ENCODE data around the gene CLDN24.

The CLDN24 gene

GRCh38 chr4:183306811-183307210 is 15.4 kb downstream of the CLDN24 start:
- no peak for DNase-seq
- Histone ChIP-seq H3K27me3 (replicated peaks) (no peaks in the 10 kb centered on the region), H3K36me3 (replicated peaks) (no peaks in the 10 kb centered on the region), H3K4me3 (ENCODE audit: low read depth, low read length) (no peak overlapping the region), H3K27ac (no peak overlapping the region)
- no peak for TF ChIP-seq CTCF (IDR thresholded peaks at IDR 0.05; ENCODE audit: low read depth, low read length, missing control alignments)
- in situ Hi-C loops (cut with HindIII; ENCODE audit: low pct_ligation_motif_present, low sequenced_read_pairs), result no loop called here

DNA sequence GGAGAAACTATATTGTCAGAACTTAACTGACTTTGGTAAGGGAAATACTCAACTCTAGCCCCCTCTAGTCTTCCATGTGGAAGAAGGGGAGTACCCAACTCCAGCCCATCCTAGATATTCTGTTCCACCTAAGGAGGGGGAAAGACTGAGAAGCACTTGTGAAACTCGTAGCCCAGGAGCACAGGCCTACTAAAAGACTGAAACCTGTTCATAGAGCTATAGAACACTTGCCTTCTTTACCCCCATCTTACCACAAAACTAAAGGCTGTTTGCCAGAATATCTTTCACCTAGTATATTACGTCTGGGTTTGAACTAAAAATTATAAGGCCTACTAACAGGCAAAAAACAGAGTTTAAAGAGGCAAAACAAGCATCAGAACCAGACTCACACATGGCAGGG is 17.7 kb downstream of the CLDN24 start:
- Histone ChIP-seq H3K36me3 (replicated peaks) (no peaks in the 10 kb centered on the region), H3K27me3 (replicated peaks) (no peaks in the 10 kb centered on the region), H3K27ac (no peak overlapping the region), H3K4me3 (ENCODE audit: low read depth, low read length) (no peak overlapping the region)
- in situ Hi-C loops (cut with HindIII; ENCODE audit: low pct_ligation_motif_present, low sequenced_read_pairs), result no loop called here
- TF ChIP-seq CTCF (IDR thresholded peaks at IDR 0.05; ENCODE audit: low read depth, low read length, missing control alignments), result no peak
- DNase-seq, result no peak

GRCh38 chr4:183304067-183304466 is 18.2 kb downstream of the CLDN24 start:
- no peak for DNase-seq
- in situ Hi-C loops (cut with HindIII; ENCODE audit: low pct_ligation_motif_present, low sequenced_read_pairs), result no loop called here
- Histone ChIP-seq H3K27ac (no peak overlapping the region), H3K27me3 (replicated peaks) (no peaks in the 10 kb centered on the region), H3K36me3 (replicated peaks) (no peaks in the 10 kb centered on the region), H3K4me3 (ENCODE audit: low read depth, low read length) (no peak overlapping the region)
- no peak for TF ChIP-seq CTCF (IDR thresholded peaks at IDR 0.05; ENCODE audit: low read depth, low read length, missing control alignments)

DNA sequence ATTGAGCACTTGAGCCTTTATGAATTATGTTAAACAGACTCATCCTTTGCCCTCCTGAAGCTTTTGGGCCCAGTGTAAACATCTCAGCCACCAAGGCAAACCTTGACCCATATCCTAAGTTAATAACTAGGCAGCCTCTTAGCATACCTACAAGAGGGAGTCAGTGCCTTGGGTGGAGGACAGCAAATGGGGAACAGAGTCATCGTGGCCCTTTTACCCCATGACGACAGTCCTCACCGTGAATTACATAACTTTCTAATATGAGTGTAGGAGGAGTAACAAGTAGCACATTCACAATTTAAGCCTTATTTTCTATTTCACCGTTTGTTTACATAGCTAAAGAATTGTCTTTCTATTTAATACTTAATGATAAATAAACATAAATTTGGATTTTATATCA is 18.9 kb downstream of the CLDN24 start:
- no peak for TF ChIP-seq CTCF (IDR thresholded peaks at IDR 0.05; ENCODE audit: low read depth, low read length, missing control alignments)
- no peak for DNase-seq
- Histone ChIP-seq H3K36me3 (replicated peaks) (no peaks in the 10 kb centered on the region), H3K4me3 (ENCODE audit: low read depth, low read length) (no peak overlapping the region), H3K27me3 (replicated peaks) (no peaks in the 10 kb centered on the region), H3K27ac (no peak overlapping the region)
- in situ Hi-C loops (cut with HindIII; ENCODE audit: low pct_ligation_motif_present, low sequenced_read_pairs), result no loop called here

DNA sequence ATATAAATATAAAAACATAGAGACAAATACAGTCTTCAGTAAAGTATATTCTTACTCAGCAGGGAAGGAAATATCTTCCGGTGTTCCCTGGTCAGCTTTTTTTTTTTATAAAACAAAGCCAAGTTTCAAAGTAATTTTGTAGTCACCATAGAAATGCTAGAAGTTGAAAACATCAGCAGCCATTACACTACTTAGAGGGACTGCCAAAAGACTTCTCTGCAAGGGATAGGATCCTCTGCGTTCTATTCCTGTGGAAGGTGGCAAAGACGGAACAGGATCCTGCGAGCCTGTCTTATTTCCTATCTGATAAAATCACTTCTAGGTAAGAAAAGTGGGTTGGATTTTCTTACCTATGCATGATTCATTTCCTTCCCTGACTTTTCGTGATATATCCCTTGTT is 21.6 kb downstream of the CLDN24 start:
- DNase-seq, result no peak
- Histone ChIP-seq H3K4me3 (ENCODE audit: low read depth, low read length) (no peak overlapping the region), H3K27ac (no peak overlapping the region), H3K27me3 (replicated peaks) (no peaks in the 10 kb centered on the region), H3K36me3 (replicated peaks) (peaks cover 2% of the 10 kb centered on the region)
- TF ChIP-seq CTCF (IDR thresholded peaks at IDR 0.05; ENCODE audit: low read depth, low read length, missing control alignments), result no peak
- in situ Hi-C loops (cut with HindIII; ENCODE audit: low pct_ligation_motif_present, low sequenced_read_pairs), result no loop called here

GRCh38 chr4:183300070-183300469 is 22.2 kb downstream of the CLDN24 start:
- TF ChIP-seq CTCF (IDR thresholded peaks at IDR 0.05; ENCODE audit: low read depth, low read length, missing control alignments), result no peak
- Histone ChIP-seq H3K36me3 (replicated peaks) (peaks cover 2% of the 10 kb centered on the region), H3K27me3 (replicated peaks) (no peaks in the 10 kb centered on the region), H3K4me3 (ENCODE audit: low read depth, low read length) (no peak overlapping the region), H3K27ac (no peak overlapping the region)
- in situ Hi-C loops (cut with HindIII; ENCODE audit: low pct_ligation_motif_present, low sequenced_read_pairs), result no loop called here
- DNase-seq, result peak; percentile 5
